Stimulated activated CD8-positive, alpha-beta memory T cell treated with anti-CD3 and anti-CD28 coated beads, Interleukin-7, amount 100 ng/mL, for 1 hour (primary cell): ENCODE results near the gene ZNF574.

Experiments
- DNase-seq, 2 donors: peaks; one replicate each; pipeline ENCODE4 v3.0.0-alpha.2; 2020; ENCODE audit warnings: low read depth in 2 of 2

ZNF574 gene

DNA sequence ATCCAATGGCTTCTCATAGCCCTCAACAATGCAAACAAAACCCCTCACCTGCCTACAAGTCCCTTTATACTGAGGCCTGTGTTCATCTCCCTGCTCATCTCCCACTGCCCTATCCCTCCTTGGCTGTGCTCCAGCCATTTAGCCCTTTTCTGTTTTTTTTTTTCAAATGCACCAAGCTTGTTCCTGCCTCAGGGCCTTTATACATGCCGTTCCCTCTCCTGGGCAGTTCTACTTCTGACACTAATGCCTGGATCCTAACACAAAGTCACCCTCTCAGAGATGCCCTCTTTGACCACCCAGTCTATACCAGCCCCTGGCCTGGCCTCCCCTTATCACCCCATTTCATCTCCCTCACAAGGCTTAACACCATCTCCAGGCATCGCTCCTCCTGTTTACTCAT lies 26.9 kb downstream of the ZNF574 start:
- DNase-seq: no peak

DNA sequence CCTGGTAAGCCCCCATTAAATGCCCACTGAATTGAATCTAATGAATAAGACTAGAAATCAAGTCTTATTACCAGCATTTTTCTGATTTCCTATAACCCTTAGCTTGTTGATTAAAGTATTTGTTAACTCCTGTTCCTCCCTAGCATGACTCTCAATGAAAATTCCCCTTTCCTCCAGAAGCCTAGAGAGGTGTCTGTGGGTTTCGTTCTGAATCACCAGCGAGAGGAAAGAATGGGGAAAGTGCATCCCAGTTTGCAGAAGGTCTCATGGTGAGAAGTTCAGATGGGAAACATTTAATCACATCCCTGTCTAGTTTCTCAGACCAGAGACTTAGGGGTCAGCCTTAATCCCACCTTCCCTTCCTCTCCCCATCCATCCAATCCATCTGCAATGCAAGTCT lies 29.4 kb downstream of the ZNF574 start:
- DNase-seq: no peak

DNA sequence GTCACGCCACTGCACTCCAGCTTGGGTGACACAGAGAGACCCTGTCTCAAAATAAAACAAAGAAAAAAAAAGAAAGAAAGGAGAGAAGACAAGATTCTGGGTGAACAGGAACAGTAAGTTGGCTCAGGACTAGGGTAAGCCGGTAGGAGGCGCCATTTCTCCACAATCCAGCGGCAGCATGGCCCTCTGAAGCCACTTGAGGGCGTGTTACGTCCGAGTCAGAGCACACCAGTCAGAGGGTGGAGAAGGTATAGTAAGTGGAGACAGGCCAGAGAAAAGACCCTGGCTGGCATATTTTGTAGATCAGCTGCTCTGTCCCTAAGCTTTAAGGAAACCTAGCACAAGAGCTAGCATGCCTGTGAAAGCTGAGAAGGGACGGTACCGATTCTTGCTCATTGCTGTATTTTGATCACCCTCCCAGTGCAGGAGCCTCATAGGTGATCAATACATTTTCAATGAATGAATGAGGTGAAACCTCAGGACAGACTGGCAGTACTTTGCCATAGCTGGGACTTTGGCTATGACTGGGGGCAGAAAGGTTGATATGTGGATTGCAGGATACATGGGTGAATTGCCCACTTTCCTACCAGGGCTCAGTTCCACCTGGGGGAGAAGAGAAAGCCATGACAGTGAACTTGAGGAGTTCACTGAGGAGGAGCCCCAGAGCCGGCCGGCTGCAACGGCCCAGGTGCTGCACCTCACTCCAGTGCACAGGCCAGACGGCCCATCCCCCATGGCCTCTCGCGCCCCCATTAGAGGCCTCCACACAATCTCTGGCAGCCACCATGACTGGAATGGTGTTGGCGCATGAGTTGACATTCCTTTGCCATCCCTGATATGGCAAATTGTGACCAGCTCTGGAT lies 32.8 kb downstream of the ZNF574 start:
- DNase-seq: peak; percentile 74 to 85

DNA sequence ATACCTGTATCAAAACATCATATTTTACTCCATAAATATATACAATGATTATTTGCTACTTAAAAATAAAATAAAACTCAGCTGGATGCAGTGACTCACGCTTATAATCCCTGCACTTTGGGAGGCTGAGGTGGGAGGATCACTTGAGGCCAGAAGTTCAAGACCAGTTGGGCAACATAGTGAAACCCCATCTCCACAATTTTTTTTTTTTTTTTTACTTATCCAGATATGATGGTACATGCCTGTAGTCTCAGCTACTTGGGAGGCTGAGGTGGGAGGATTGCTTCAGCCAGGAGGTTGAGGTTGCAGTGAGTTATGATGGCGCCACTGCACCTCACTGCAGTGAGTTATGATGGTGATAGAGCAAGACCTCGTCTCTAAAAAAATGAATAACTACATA lies 33.9 kb downstream of the ZNF574 start:
- no peak for DNase-seq

DNA sequence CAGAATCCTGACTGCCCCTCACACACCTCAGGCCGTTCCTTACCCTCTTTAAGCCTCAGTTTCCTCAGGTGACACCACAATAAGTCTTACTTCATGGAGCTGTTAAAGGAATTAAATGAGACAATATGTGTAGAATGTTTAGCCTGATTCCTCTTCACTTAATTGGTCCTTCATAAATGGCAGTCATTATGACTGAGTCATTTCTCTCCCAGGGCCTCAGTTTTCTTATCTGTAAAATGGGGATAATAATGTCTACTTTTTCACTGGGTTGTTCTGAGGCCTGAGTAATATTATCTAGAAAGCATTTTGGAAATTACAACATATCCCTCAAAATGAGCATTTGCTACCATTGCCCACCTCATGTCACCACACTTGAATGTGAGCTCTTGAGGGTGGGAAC lies 34.7 kb downstream of the ZNF574 start:
- DNase-seq: no peak

DNA sequence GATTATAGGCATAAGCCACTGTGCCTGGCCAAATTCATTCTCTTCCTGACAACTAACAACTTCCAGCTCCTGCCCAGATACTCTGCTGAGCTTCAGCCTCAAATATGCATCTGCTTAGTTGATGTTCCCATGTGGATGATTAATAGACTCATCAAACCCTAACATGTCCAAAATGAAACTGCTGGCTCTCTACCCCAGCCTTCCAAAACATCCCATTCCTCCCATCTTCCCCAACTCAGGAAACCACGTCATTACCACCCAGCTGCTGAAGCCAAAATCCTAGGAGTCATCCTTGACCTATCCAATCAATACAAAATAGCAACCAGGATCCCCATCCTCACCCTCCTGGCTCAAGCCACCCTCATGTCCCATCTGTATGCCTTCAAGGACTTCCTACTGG lies 35.4 kb downstream of the ZNF574 start:
- DNase-seq: no peak

DNA sequence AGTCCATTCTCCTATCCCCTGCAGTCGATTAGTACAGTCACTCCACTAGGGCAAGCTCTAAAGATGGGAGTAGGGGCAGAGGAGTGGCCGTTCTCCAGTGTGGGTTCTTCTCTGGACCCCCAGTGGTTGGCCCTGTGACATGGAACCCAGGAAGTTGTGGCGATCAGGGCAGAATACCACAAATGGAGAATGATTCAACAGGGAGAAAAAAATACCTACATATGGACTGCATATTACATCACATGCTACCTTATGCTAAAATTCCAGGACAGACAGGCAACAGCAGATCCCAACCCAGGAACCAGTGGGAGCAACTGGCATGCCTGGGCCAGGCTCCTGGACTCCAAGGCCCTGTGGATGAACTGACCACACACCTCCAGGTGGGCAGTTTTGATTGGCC lies 35.8 kb downstream of the ZNF574 start:
- DNase-seq: no peak

DNA sequence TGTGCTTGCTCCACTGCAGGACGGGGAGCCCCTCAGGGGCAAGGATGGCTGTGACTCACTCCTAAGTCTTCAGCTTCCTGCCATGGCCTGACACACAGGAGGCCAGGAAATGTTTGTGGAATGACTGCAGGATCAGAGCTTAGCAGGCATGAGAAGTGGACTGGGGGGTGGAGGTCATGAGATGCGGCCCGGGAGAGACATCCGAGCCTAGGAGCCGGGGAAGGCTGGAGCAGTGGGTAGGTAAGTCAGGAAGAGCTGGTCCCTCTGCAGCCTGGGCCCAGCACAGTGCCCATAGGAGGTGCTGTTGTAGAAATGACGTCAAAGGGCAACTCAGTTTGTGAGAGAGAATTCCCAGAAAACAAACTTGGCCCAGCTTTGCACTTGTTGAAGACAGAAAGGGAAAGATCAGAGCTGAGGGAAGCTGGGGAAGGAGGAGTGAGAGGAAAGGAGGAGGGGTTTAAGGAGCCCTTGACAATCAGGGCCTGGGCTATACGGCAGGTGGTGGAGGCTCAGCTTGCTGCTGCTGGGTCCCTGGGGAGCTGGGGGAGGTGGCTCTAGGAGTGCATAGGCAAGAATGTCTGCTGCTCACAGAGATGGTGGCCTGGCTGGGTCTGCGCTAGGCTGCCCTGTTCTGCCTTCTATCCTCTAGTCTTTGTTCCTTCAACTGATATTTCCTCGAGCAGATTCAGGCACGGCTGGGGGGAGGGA lies 37.8 kb downstream of the ZNF574 start:
- DNase-seq: no peak

DNA sequence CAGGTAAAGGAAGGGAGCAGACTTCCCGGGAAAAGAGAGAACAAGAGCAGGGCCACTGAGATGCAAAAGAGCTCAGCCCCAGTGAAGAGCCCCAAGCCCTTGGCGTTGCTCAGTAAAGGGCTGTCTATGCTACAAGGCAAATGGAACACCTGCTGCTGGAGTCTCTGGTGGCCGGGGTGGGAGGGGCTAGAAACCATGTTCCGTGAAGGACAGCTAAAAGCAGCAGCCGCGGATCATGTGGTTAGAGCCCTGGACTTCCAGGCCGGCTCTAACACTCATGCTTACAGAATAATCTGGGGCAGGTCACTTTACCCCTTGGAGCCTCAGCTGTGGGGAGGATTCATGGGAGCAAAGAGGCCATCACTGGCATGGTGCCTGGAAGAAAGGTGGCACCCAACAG lies 38.4 kb downstream of the ZNF574 start:
- DNase-seq: no peak

DNA sequence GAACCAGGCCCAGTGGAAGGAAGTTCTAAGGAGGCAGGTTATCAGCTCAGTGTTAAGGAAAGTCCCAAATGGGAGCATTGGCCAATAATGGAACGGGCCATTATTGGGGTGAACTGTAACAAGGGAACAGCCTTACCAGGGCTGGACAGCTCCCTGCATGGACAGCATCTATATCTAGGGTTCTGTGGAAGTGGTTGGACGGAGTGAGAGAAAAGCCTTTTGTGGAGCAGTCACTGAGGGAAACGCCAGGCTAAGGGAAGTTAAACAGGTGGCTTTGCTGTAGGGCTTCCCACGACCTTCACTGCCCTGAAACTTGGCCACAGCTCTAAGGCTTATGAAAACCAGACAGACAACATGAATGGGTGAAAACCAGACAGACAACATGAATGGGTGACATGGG lies 39.3 kb downstream of the ZNF574 start:
- no peak for DNase-seq

DNA sequence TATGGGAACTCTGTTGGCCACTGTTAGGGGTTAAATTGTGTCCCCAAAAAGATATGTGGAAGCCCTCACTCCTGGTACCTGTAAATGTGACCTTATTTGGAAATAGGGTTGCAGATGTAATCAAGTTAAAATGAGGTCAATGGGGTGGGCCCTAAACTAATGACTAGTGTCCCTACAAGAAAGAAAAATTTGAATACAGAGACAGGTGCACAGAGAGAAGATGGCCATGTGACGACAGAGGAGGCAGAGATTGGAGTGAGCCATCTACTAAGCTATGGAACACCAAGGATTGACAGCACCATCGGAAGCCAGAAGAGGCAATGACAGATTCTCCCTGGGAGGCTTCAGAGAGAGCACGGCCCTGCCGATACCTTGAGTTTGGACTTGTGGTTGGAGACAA lies 39.7 kb downstream of the ZNF574 start:
- DNase-seq: no peak

DNA sequence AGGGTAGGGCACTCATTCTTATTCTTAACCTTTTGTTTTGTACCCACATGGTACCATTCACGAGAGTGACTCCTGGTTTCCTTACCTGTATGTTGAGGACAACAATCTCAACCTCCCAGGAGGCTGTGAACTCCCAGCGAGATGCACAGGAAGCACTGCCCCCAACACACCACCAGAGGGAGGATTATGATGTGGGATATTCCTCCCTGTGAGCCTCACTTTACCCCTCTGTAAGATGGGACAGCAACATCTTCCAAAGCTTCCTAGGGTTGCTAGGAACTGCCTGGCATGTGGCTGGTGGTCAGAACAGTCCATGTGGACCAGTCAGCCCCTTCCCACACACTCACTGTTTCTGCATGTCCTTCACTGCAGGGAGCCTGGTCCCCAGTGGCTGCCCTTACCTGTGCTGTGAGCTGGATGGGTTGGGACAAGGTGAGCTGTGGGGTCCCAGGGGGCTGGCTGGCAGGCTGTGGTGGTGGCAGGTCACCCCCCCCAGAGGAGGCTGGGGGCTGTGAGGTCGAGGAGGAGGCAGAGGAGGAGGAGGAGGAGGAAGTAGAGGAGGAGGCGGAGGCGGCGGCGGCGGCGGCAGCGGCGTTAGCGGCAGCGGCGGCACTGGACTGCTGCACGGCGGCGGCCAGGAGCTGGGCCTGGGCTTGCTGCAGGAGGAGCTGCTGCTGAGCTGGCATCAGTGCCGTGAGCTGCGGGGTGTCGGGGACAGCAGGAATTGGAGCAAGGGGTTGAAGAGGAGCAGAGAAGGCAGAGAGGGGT lies 40.5 kb downstream of the ZNF574 start:
- no peak for DNase-seq

DNA sequence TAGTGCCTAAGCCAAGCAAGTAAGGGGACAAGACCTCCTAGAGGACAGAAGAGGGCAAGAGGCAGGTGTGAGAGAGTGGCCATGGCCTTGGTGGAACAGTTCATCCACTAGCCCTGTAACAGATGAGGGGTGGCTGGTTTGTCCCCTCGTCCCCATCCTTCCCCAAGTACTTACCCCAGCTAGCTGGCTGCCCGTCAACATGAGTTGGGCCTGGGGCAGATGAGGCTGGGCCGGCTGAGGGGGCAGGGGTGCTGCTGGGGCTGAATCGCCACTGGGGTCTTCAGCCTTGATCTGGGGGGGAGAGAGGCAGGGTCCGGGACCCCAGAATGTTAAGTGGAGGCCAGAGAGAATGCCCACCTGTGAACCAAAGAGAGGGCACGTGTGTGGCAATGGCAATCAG lies 41.1 kb downstream of the ZNF574 start:
- no peak for DNase-seq

DNA sequence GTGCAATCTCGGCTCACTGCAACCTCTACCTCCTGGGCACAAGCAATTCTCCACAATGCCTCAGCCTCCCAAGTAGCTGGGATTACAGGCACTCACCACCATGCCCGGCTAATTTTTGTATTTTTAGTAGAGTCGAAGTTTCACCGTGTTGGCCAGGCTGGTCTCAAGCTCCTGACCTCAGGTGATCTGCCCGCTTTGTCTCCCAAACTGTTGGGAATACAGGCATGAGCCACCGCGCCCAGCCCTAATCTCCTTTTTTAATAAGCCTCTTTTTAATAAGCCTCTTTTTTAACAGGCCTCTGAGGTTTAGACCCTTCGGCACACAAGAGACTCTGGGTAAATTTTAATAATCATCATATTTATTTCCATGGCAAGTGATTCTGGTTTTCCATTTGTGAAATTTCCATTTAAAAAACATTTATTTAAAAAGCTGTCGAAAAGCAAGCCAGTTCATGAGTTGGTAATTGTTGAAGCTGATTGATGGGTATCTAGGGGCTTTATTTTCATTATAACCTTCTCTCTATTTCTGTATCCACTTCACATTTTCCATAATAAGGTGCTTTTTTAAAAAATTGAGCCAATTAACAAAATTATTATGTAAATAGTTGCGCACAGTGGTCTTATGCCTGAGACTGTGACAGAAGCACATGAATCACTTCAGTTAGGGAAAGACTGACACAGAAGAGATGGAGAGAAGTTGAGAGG lies 44.5 kb downstream of the ZNF574 start:
- no peak for DNase-seq

DNA sequence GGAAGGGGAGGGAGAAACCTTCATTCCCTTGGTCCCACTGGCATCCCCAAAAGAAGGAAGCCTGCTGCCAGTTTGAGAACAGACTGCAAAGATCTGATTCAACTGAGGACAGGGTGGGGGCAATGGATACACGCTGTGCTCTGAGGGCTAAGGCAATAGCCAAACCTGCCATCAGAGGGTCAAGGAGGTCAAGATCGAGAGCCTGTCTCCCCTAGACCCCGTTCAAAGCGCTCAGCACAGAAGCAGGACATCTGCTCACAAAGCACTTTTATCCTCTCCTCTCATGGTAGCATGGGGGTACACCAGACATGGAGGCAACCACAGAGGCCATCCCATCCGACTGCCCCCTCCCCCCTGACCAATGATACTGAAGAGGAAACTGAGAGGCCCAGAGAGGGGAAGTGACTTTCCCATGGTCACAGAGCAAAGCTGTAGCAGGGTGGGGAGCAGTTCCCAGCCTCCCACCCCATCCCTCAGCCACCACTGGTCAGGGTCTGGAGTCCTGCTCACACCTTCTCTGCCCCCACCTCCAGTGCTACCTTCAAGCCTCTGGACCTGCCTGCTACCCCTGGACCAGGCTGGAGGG lies 45.2 kb downstream of the ZNF574 start:
- DNase-seq: no peak

DNA sequence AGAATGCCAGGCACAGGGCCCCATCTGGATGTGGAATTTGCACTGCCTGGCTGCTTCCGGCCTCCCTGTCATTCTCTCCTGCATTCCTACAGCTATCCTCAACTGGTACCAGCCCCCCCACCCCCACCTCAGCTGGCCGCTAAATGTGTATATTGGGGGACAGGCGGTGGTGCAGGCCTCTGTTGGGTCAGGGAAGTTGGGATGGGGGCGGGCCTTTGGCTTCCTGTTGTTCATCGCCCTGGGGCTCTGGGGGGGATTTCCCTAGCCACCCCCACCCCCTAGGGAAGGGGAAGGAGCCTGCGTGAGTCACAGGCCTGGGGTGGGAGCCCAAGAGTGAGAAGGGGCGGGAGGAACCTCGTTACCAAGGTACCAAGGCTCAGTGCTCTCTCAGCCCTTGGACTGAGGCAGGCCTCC lies 45.7 kb downstream of the ZNF574 start:
- peak; percentile 50 to 56 for DNase-seq

DNA sequence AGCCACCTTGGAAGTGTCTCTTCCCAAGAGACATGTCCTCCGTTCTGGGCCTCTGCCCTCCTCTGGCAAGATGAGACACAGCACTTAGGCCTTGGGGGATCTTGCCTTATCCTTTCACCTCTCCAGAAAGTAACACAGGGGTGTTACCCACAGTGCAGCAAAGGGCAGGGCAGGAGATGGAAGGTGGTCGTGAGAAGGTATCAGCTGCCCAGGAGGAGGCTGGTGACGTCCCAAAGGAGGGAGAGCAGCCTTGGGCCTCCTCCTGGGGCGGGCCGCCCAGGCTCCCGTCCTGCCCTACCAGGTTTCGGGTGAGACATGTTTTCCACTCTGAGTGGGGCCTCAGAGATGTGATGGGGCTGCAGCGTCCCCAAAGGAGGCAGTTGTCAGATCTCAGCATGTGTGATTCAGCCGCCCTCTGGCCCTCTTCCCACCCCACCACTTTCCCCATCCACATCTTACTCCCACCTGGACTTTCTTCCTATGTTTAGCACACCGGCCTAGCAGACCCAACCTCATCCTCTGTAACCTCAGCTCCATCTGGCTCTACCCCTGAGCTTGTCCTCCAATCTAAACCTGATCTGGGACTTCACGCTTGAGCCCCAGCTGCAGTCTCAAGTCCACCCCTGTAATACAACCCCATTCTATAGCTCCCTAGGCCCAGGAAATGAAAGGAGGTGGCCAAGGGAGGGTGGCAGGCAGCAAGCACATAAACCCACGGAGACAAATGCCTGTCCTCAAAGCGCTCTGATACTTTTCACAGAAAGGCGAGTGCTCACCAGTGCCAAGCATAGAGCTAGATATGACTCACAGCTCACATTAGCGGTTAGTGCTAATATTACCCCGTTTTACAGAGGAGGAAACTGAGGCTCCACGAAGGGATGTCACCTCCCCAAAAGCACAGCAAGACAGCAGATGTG lies 47.0 kb downstream of the ZNF574 start:
- DNase-seq: peak; percentile 20 to 31

DNA sequence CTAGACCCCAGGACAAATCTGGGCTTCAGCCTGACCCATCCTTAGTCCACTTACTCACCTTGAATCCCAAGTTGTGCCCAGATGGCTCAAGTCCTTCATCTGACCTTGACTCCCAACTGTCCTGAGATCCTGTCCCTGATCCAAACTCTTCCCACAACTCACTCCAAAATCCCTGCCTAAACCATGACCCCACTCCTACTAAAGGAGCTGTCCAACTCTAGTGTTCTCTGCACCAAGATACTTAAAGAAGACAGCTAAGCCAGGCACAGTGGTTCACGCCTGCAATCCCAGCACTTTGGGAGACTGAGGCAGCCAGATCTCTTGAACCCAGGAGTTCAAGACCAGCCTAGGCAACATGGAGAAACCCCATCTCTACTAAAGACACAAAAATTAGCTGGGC lies 47.8 kb downstream of the ZNF574 start:
- DNase-seq: no peak

DNA sequence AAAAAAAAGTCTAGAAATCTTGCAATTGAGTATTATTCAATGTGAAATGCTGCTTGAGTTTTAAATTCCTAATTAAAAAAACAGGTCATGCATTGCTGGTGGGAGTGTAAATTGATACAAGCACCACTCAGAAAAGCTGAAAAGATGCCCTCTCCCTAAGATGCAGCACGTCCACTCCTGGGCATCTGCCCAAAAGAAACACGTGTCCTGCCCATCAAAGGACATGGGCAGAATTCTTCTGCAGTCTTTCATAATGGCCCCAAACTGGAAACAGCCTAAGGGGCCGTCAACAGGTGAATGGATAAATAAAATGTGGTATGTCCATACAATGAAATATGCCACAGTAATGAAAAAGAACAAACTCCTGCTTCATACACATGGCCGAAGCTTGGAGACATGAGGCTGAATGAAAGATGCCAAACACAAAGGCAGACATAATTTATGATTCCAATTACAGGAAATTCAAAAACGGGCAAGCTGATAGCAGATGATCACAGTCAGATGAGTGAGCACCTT lies 48.5 kb downstream of the ZNF574 start:
- no peak for DNase-seq

DNA sequence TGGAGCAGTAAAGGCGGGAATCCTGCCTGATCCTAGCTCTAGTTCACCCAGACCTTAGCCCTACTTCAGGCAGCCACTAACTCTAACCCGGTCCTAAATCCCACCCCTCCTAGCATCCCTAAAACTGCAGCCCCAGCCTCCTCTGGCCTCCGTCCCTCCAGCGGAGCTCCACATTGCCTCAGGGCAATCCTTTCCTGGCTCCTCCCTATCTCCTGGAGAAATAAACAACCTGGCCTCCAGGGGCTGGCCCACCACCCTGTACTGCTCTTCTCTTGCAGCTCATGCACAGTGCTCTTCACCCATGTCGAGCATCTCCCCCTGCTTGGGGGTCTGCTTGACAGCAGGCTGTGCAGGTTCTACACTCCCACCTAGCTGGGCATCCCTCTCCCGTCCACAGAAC lies 49.6 kb downstream of the ZNF574 start:
- no peak for DNase-seq
